H1 (cell line): ENCODE measurements around the gene CELF5.

Experiments
- BACH1 ChIP-seq: IDR thresholded peaks from 2 replicates; pipeline ENCODE4 v1.6.1; 2012; ENCODE audit warnings: low read length, improper control_type of control experiment
- BCL11A ChIP-seq, 2 experiments: IDR thresholded peaks; one replicate each; pipeline ENCODE4 v1.6.1; 2011; ENCODE audit warnings: low read depth in 2 of 2, low read length in 2 of 2, mild to moderate bottlenecking in 2 of 2
- CHD2 ChIP-seq: IDR thresholded peaks from 2 replicates; pipeline ENCODE4 v1.6.1; 2012; ENCODE audit warnings: low read length, improper control_type of control experiment
- EP300 ChIP-seq, 2 experiments: IDR thresholded peaks; 1 replicate in 1 of 2; 2 replicates in 1 of 2; pipeline ENCODE4 v1.6.1; 2011 to 2012; ENCODE audit warnings: low read depth in 2 of 2, low read length in 2 of 2, mild to moderate bottlenecking in 2 of 2, borderline replicate concordance in 1 of 2, inconsistent platforms in 1 of 2, moderate library complexity in 1 of 2
- FOSL1 ChIP-seq: IDR thresholded peaks from 2 replicates; pipeline ENCODE4 v1.6.1; 2011; ENCODE audit warnings: mild to moderate bottlenecking, low read depth, low read length, moderate library complexity; ENCODE audit not compliant: insufficient read depth
- JUND ChIP-seq: IDR thresholded peaks from 2 replicates; pipeline ENCODE4 v1.6.1; 2011; ENCODE audit warnings: mild to moderate bottlenecking, improper control_type of control experiment, low read length
- MAFK ChIP-seq: IDR thresholded peaks from 2 replicates; pipeline ENCODE4 v1.6.1; 2012; ENCODE audit warnings: low read depth, mild to moderate bottlenecking, improper control_type of control experiment, low read length
- POU5F1 ChIP-seq: IDR thresholded peaks from 2 replicates; pipeline ENCODE4 v1.6.1; 2011; ENCODE audit warnings: low read depth, mild to moderate bottlenecking, low read length, moderate library complexity
- RBBP5 ChIP-seq: IDR thresholded peaks from 2 replicates; pipeline ENCODE4 v1.7.1; 2012; ENCODE audit warnings: low read depth, mild to moderate bottlenecking, inconsistent platforms, low read length, moderate library complexity, borderline replicate concordance
- SP1 ChIP-seq: IDR thresholded peaks from 2 replicates; pipeline ENCODE4 v1.6.1; 2011; ENCODE audit warnings: low read depth, low read length
- TF ChIP-seq, protein P1 (sequence below), 3 experiments: IDR thresholded peaks; 1 replicate in 2 of 3; 2 replicates in 1 of 3; pipeline versions ENCODE4 v1.5.1 to v1.6.1; 2011; ENCODE audit warnings: low read length in 3 of 3, mild to moderate bottlenecking in 3 of 3, inconsistent platforms in 2 of 3, low read depth in 1 of 3, moderate library complexity in 1 of 3; ENCODE audit not compliant: insufficient read depth in 1 of 3; ENCODE audit errors: control extremely low read depth in 1 of 3

DNA sequence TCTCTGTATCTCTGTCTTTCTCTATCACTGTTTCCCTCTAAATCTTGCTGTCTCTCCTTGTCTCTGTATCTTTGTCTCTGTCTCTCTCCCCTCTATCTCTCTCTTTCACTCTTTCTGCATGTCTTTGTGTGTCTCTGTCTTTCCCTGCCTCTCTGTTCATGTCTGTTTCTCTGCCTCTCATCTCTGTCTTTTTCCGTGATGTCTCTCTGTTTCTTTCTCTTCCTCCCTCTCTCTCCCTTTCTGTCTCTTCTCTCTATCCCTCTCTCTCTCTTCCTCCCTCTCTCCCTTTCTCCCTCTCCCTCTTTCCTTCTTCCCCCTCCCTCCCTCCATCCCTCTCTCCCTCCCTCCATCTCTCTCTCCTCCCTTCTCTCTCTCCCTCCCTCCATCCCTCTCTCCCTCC is 85.3 kb downstream of the CELF5 start:
- TF ChIP-seq JUND: no peak
- no peak for TF ChIP-seq EP300 (IDR thresholded peaks at IDR 0.05; ENCODE audit: borderline replicate concordance in 1 of 2, low read depth in 2 of 2, low read length in 2 of 2)
- no peak for TF ChIP-seq POU5F1
- TF ChIP-seq, protein P1, sequence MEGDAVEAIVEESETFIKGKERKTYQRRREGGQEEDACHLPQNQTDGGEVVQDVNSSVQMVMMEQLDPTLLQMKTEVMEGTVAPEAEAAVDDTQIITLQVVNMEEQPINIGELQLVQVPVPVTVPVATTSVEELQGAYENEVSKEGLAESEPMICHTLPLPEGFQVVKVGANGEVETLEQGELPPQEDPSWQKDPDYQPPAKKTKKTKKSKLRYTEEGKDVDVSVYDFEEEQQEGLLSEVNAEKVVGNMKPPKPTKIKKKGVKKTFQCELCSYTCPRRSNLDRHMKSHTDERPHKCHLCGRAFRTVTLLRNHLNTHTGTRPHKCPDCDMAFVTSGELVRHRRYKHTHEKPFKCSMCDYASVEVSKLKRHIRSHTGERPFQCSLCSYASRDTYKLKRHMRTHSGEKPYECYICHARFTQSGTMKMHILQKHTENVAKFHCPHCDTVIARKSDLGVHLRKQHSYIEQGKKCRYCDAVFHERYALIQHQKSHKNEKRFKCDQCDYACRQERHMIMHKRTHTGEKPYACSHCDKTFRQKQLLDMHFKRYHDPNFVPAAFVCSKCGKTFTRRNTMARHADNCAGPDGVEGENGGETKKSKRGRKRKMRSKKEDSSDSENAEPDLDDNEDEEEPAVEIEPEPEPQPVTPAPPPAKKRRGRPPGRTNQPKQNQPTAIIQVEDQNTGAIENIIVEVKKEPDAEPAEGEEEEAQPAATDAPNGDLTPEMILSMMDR (IDR thresholded peaks at IDR 0.05; ENCODE audit: control extremely low read depth in 1 of 3, insufficient read depth in 1 of 3, low read depth in 1 of 3, low read length in 3 of 3): no peak
- no peak for TF ChIP-seq FOSL1
- TF ChIP-seq CHD2: no peak
- TF ChIP-seq BCL11A (IDR thresholded peaks at IDR 0.05; ENCODE audit: low read depth in 2 of 2, low read length in 2 of 2): no peak
- no peak for TF ChIP-seq RBBP5
- TF ChIP-seq BACH1: no peak
- no peak for TF ChIP-seq SP1
- TF ChIP-seq MAFK: no peak
